Measurements from ENCODE around the gene IMPACT.

DNA sequence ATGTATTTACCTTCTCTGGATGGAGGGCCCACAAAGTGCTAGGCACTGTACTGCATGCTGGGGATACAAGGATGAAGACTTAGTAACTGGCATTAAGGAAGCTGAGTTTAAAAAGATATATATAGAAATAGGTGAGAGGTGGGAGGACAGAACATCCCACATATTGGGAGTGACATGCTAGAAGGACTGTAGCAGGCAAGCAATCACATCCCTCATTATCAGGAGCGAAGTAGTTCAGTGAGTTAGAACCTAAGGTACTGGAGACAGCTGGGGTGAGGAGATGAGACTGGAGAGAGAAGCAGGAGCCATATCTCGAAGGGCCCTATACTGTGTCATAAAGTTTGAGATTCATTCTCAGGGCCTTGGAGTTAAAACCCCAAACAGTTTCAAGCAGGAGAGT lies 18.0 kb upstream of the IMPACT start:
- TF ChIP-seq NFE2L1 (CRISPR knock-in tag; IDR thresholded peaks at IDR 0.05) = no peak
- TF ChIP-seq, protein P1, sequence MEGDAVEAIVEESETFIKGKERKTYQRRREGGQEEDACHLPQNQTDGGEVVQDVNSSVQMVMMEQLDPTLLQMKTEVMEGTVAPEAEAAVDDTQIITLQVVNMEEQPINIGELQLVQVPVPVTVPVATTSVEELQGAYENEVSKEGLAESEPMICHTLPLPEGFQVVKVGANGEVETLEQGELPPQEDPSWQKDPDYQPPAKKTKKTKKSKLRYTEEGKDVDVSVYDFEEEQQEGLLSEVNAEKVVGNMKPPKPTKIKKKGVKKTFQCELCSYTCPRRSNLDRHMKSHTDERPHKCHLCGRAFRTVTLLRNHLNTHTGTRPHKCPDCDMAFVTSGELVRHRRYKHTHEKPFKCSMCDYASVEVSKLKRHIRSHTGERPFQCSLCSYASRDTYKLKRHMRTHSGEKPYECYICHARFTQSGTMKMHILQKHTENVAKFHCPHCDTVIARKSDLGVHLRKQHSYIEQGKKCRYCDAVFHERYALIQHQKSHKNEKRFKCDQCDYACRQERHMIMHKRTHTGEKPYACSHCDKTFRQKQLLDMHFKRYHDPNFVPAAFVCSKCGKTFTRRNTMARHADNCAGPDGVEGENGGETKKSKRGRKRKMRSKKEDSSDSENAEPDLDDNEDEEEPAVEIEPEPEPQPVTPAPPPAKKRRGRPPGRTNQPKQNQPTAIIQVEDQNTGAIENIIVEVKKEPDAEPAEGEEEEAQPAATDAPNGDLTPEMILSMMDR (IDR thresholded peaks at IDR 0.05) = no peak
- TF ChIP-seq, protein P2, sequence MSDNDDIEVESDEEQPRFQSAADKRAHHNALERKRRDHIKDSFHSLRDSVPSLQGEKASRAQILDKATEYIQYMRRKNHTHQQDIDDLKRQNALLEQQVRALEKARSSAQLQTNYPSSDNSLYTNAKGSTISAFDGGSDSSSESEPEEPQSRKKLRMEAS (CRISPR knock-in tag; IDR thresholded peaks at IDR 0.05) = no peak
- TF ChIP-seq MXD4 (CRISPR knock-in tag; IDR thresholded peaks at IDR 0.05; ENCODE audit: borderline replicate concordance) = no peak
- no peak for TF ChIP-seq CBFB (CRISPR knock-in tag; IDR thresholded peaks at IDR 0.05; ENCODE audit: low read depth)

All from WTC11 (cell line).